ENCODE data around the gene EXOC8.

DNA sequence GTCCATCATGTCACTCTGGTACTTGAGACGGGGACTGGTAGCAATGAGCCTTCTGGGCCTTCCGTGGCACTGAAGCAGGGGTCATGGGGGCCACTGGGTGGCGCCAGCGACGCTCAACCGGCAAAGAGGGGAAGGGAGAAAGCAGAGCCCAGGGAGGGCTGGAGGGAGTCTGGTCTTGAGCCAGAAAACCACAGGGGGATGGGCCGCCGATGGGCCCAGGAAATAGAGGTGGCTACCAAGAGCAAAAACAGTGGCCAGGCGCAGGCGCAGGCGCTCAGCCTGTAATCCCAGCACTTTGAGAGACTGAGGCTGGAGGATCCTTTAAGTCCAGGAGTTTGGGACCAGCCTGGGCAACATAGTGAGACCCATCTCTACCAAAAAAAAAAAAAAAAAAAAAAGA is 21.8 kb downstream of the EXOC8 start:
- TF ChIP-seq MXD4 (CRISPR knock-in tag; IDR thresholded peaks at IDR 0.05; ENCODE audit: borderline replicate concordance) (no peak), KAT7 (CRISPR knock-in tag; IDR thresholded peaks at IDR 0.05; ENCODE audit: borderline replicate concordance) (no peak), ZNF263 (CRISPR knock-in tag; IDR thresholded peaks at IDR 0.05; ENCODE audit: low read depth) (no peak), ZNF121 (CRISPR knock-in tag; IDR thresholded peaks at IDR 0.05) (peak; percentile 90), SMAD3 (CRISPR knock-in tag; IDR thresholded peaks at IDR 0.05; ENCODE audit: borderline replicate concordance) (no peak), GABPB1 (CRISPR knock-in tag; IDR thresholded peaks at IDR 0.05) (no peak), ZBTB21 (CRISPR knock-in tag; IDR thresholded peaks at IDR 0.05; ENCODE audit: borderline replicate concordance) (no peak)
- TF ChIP-seq, protein P1, sequence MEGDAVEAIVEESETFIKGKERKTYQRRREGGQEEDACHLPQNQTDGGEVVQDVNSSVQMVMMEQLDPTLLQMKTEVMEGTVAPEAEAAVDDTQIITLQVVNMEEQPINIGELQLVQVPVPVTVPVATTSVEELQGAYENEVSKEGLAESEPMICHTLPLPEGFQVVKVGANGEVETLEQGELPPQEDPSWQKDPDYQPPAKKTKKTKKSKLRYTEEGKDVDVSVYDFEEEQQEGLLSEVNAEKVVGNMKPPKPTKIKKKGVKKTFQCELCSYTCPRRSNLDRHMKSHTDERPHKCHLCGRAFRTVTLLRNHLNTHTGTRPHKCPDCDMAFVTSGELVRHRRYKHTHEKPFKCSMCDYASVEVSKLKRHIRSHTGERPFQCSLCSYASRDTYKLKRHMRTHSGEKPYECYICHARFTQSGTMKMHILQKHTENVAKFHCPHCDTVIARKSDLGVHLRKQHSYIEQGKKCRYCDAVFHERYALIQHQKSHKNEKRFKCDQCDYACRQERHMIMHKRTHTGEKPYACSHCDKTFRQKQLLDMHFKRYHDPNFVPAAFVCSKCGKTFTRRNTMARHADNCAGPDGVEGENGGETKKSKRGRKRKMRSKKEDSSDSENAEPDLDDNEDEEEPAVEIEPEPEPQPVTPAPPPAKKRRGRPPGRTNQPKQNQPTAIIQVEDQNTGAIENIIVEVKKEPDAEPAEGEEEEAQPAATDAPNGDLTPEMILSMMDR (IDR thresholded peaks at IDR 0.05): 0 out of 2 replicates have a peak, but pooled peaks have one; percentile 45
- TF ChIP-seq, protein P2, sequence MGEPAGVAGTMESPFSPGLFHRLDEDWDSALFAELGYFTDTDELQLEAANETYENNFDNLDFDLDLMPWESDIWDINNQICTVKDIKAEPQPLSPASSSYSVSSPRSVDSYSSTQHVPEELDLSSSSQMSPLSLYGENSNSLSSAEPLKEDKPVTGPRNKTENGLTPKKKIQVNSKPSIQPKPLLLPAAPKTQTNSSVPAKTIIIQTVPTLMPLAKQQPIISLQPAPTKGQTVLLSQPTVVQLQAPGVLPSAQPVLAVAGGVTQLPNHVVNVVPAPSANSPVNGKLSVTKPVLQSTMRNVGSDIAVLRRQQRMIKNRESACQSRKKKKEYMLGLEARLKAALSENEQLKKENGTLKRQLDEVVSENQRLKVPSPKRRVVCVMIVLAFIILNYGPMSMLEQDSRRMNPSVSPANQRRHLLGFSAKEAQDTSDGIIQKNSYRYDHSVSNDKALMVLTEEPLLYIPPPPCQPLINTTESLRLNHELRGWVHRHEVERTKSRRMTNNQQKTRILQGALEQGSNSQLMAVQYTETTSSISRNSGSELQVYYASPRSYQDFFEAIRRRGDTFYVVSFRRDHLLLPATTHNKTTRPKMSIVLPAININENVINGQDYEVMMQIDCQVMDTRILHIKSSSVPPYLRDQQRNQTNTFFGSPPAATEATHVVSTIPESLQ (CRISPR knock-in tag; IDR thresholded peaks at IDR 0.05): no peak
- TF ChIP-seq, protein P3, sequence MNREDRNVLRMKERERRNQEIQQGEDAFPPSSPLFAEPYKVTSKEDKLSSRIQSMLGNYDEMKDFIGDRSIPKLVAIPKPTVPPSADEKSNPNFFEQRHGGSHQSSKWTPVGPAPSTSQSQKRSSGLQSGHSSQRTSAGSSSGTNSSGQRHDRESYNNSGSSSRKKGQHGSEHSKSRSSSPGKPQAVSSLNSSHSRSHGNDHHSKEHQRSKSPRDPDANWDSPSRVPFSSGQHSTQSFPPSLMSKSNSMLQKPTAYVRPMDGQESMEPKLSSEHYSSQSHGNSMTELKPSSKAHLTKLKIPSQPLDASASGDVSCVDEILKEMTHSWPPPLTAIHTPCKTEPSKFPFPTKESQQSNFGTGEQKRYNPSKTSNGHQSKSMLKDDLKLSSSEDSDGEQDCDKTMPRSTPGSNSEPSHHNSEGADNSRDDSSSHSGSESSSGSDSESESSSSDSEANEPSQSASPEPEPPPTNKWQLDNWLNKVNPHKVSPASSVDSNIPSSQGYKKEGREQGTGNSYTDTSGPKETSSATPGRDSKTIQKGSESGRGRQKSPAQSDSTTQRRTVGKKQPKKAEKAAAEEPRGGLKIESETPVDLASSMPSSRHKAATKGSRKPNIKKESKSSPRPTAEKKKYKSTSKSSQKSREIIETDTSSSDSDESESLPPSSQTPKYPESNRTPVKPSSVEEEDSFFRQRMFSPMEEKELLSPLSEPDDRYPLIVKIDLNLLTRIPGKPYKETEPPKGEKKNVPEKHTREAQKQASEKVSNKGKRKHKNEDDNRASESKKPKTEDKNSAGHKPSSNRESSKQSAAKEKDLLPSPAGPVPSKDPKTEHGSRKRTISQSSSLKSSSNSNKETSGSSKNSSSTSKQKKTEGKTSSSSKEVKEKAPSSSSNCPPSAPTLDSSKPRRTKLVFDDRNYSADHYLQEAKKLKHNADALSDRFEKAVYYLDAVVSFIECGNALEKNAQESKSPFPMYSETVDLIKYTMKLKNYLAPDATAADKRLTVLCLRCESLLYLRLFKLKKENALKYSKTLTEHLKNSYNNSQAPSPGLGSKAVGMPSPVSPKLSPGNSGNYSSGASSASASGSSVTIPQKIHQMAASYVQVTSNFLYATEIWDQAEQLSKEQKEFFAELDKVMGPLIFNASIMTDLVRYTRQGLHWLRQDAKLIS (CRISPR knock-in tag; IDR thresholded peaks at IDR 0.05; ENCODE audit: borderline replicate concordance): no peak
- TF ChIP-seq, protein P4, sequence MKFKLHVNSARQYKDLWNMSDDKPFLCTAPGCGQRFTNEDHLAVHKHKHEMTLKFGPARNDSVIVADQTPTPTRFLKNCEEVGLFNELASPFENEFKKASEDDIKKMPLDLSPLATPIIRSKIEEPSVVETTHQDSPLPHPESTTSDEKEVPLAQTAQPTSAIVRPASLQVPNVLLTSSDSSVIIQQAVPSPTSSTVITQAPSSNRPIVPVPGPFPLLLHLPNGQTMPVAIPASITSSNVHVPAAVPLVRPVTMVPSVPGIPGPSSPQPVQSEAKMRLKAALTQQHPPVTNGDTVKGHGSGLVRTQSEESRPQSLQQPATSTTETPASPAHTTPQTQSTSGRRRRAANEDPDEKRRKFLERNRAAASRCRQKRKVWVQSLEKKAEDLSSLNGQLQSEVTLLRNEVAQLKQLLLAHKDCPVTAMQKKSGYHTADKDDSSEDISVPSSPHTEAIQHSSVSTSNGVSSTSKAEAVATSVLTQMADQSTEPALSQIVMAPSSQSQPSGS (CRISPR knock-in tag; IDR thresholded peaks at IDR 0.05; ENCODE audit: borderline replicate concordance, low read depth): no peak
- TF ChIP-seq, protein P5, sequence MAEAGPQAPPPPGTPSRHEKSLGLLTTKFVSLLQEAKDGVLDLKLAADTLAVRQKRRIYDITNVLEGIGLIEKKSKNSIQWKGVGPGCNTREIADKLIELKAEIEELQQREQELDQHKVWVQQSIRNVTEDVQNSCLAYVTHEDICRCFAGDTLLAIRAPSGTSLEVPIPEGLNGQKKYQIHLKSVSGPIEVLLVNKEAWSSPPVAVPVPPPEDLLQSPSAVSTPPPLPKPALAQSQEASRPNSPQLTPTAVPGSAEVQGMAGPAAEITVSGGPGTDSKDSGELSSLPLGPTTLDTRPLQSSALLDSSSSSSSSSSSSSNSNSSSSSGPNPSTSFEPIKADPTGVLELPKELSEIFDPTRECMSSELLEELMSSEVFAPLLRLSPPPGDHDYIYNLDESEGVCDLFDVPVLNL (CRISPR knock-in tag; IDR thresholded peaks at IDR 0.05; ENCODE audit: borderline replicate concordance, low read depth): no peak
- TF ChIP-seq, protein P6, sequence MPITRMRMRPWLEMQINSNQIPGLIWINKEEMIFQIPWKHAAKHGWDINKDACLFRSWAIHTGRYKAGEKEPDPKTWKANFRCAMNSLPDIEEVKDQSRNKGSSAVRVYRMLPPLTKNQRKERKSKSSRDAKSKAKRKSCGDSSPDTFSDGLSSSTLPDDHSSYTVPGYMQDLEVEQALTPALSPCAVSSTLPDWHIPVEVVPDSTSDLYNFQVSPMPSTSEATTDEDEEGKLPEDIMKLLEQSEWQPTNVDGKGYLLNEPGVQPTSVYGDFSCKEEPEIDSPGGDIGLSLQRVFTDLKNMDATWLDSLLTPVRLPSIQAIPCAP (CRISPR knock-in tag; IDR thresholded peaks at IDR 0.05): no peak
- TF ChIP-seq, protein P7, sequence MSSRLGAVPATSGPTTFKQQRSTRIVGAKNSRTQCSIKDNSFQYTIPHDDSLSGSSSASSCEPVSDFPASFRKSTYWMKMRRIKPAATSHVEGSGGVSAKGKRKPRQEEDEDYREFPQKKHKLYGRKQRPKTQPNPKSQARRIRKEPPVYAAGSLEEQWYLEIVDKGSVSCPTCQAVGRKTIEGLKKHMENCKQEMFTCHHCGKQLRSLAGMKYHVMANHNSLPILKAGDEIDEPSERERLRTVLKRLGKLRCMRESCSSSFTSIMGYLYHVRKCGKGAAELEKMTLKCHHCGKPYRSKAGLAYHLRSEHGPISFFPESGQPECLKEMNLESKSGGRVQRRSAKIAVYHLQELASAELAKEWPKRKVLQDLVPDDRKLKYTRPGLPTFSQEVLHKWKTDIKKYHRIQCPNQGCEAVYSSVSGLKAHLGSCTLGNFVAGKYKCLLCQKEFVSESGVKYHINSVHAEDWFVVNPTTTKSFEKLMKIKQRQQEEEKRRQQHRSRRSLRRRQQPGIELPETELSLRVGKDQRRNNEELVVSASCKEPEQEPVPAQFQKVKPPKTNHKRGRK (CRISPR knock-in tag; IDR thresholded peaks at IDR 0.05; ENCODE audit: borderline replicate concordance): no peak

Measured in WTC11 (cell line).